GM21786 (cell line): ENCODE results near the gene WDR6.

Experiments used
- ATAC-seq: cut with Tn5 transposase; IDR thresholded peaks from one replicate; pipeline ENCODE4 v1.9.1; 2021; ENCODE audit not compliant: unreplicated experiment

Gene WDR6

GRCh38 chr3:49027634-49028033 is 20.4 kb downstream of the WDR6 start:
- no peak for ATAC-seq

DNA sequence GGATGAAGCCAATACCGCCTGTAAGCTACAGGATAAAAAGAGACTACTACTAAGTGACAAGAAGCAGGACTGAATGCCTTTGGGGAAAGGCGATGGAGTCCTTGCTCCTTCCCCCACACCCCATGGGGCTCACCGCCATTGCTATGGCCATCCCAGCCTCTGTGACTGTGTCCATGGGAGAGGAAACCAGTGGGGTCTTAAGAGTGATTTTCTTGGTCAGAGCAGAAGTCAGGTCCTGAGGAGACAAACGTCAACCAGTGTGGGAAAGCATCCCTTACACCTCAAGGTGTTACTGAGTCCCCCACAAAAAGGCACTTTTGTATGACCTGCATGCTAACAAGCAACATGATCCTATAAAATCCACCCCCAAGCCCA is 21.1 kb downstream of the WDR6 start:
- ATAC-seq: no peak

- peak; percentile 90 for ATAC-seq
These were observed 21.7 kb downstream of the WDR6 start, which contains the start of gene IMPDH2 for GRCh38 chr3:49028673-49029562. IMPDH2 (minus strand) TSS chr3:49029398; CDS start chr3:49029350, 48 bp downstream.

DNA sequence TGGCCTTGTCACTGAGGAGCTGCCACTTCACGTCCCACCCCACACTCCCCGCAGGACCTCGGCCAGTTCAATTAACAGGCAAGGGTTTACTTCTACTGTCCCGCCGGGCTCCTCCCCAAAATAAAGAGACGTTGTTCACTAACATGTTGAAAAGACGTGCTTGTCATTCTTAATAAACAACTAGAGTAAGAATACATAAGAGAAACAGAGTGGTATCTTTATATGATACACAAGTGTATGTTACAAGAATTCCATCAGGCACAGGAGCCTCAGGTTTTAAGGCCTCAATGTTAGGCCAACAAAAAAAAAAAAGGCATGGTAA is 22.3 kb downstream of the WDR6 start:
- ATAC-seq: no peak

- no peak for ATAC-seq
These were observed 23.1 kb downstream of the WDR6 start for GRCh38 chr3:49030321-49030720.

GRCh38 chr3:49032646-49033304 is 25.6 kb downstream of the WDR6 start:
- ATAC-seq: no peak

GRCh38 chr3:49034650-49035049 is 27.5 kb downstream of the WDR6 start:
- no peak for ATAC-seq

- ATAC-seq: no peak
These were observed 28.1 kb downstream of the WDR6 start for GRCh38 chr3:49035281-49035680.

GRCh38 chr3:49053543-49053942 is 46.4 kb downstream of the WDR6 start:
- ATAC-seq: no peak

DNA sequence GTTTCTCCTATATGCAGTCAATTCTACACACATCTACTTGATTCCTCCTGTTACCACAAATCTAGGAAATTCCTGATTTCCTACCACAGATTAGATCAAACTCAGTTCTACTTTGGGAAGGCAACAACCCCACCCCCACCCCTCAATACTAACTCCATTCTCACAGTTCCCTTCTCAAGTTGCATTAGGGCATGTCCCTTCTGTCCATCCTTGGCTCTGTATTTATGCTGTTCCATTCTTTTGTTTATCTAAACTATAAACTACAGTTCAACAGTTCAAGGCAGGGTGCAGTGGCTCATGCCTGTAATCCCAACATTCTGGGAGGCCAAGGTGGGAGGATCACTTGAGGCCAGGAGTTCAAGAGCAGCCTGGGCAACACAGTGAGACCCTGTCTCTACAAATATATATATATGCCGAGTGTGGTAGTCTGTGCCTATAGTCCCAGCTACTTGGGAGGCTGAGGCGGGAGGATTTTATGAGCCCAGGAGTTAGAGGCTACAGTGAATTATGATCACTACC is 47.2 kb downstream of the WDR6 start:
- no peak for ATAC-seq

DNA sequence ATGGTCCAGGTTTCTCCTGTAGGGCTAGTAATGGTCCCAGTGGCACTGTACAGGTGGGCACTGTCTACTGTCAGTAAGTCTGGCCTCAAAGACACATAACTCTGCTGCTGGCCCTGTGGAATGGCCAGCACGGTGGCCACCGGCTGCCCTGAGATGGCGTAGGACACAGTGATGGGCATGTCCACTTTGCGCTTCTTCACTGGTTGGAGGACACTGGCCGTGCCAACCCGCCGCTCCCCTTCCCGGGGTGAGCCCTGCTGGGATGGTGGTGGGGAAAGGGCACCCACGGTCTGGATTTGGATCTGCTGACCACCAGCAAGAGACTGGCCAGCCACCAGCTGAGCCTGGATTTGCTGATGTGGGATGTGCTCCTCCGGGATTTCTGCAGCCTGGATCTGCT is 50.1 kb downstream of the WDR6 start:
- no peak for ATAC-seq

GRCh38 chr3:49058011-49058410 is 50.8 kb downstream of the WDR6 start:
- no peak for ATAC-seq
